ENCODE results near the gene ZDHHC24. TPM values are rescaled to one million over a fixed set of nuclear protein-coding genes. Genes with fewer than 3 reads are reported as not detected.
A peak's percentile ranks its signal among the peaks of the same experiment; 100 is the strongest.

The ZDHHC24 gene
- total and polyA plus RNA-seq, 2 donors: 4.9 to 11.3 TPM

DNA sequence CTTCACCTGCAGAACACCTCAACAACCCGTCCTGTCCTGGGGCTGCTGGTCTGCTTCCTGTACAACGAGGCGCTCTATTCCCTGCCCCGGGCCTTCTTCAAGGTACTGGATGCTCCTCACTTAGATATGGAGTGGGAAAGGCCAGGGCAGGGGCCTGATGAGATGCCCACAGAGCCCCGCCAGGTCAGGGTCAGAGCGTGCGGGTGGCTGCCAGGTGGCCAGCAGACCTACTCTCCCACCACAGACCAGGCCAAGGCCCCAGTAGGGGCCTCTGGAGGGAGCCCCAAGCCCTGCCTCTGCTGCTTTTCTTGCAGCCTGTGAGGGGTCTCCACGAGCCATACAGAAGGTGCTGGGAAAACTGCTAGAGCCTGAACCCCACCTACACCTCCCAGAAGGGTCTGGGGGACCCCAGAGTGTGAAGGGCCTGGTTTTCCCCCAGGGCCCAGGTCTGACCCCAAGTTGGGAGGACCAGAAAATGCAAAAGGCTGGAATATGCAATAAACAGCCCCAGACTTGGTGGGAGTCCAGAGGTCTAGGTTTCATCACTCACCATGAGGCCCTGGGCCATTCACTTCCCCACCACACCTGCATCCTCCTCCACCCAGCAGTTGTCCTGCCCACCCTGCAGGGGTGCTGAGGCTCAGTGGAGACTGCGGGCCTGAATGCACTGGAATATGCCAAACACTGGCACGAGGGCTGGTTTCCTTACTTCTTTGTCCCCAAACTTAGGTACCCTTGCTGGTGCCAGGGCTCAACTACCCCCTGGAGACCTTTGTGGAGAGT lies 14.7 kb downstream of the ZDHHC24 start:
- Histone ChIP-seq H3K4me3 (ENCODE audit: low read length in 2 of 2) (no peak overlapping the region), H3K36me3 (ENCODE audit: control insufficient read depth in 2 of 2, insufficient read depth in 2 of 2, low read length in 1 of 2) (peaks cover 9 to 23% of the 10 kb centered on the region in 2 donors), H3K4me1 (ENCODE audit: control insufficient read depth in 2 of 2, insufficient read depth in 2 of 2, low read length in 2 of 2) (no peaks in the 10 kb centered on the region), H3K9me3 (ENCODE audit: control insufficient read depth in 2 of 2, insufficient read depth in 1 of 2, low read length in 1 of 2) (no peaks in the 10 kb centered on the region), H3K27me3 (ENCODE audit: control insufficient read depth in 2 of 2, insufficient read depth in 1 of 2, low read length in 1 of 2) (no peaks in the 10 kb centered on the region), H3K27ac (ENCODE audit: low read depth in 1 of 2, low read length in 1 of 2) (no peak overlapping the region)
- WGBS: 94% methylated on average over 10 of the region's 10 CpGs
- no peak for DNase-seq (ENCODE audit: low read depth in 6 of 9, low spot score in 9 of 9)

DNA sequence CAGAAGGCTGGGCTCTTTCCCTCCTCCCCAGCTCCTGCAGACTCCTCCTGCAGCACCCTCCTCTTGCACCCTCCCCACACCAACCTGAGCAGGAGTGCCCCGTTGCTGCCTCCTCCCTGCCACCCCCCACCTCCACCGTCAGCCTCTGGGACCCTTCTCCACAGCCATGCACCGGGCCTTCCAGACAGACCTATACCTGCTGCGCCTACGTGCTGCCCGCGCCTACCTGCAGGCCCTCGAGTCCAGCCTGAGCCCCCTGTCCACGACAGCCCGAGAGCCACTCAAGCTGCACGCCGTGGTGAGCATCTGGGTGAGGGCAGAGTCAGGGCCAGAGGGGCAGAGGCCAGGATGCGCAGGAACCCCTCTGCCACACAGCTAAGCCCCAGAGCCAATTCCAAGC lies 16.2 kb downstream of the ZDHHC24 start:
- peaks cover 5 to 19% of the 10 kb centered on the region in 2 donors for H3K36me3 ChIP-seq (ENCODE audit: control insufficient read depth in 2 of 2, insufficient read depth in 2 of 2, low read length in 1 of 2)
- WGBS: 94% methylated on average over 13 of the region's 13 CpGs
- no peak overlapping the region for H3K4me3 ChIP-seq (ENCODE audit: low read length in 2 of 2)
- H3K27ac ChIP-seq (ENCODE audit: low read depth in 1 of 2, low read length in 1 of 2): no peak overlapping the region
- H3K4me1 ChIP-seq (ENCODE audit: control insufficient read depth in 2 of 2, insufficient read depth in 2 of 2, low read length in 2 of 2): no peaks in the 10 kb centered on the region
- no peaks in the 10 kb centered on the region for H3K9me3 ChIP-seq (ENCODE audit: control insufficient read depth in 2 of 2, insufficient read depth in 1 of 2, low read length in 1 of 2)
- no peak for DNase-seq (ENCODE audit: low read depth in 6 of 9, low spot score in 9 of 9)
- H3K27me3 ChIP-seq (ENCODE audit: control insufficient read depth in 2 of 2, insufficient read depth in 1 of 2, low read length in 1 of 2): no peaks in the 10 kb centered on the region

DNA sequence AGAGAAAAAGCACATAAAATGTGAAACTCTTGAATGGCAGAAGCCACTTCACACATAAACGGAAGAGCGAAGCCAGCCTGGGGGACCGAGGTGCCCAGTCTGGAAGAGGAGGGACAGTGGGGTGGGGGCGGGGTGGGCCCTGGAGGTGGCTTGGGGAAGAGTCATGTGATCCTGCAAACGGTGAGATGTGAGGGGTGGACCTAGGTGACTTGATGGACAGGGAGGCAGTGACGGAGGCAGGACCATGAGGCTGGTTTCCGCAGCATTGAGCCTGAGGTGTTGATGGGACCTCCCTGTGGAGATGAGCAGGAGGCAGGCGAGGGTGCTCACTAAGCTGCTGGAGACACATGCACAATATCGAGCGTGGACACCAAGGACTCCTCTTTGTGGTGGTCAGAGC lies 16.8 kb downstream of the ZDHHC24 start:
- Histone ChIP-seq H3K36me3 (ENCODE audit: control insufficient read depth in 2 of 2, insufficient read depth in 2 of 2, low read length in 1 of 2) (peaks cover 5 to 19% of the 10 kb centered on the region in 2 donors), H3K27ac (ENCODE audit: low read depth in 1 of 2, low read length in 1 of 2) (no peak overlapping the region), H3K4me1 (ENCODE audit: control insufficient read depth in 2 of 2, insufficient read depth in 2 of 2, low read length in 2 of 2) (no peaks in the 10 kb centered on the region), H3K4me3 (ENCODE audit: low read length in 2 of 2) (no peak overlapping the region), H3K9me3 (ENCODE audit: control insufficient read depth in 2 of 2, insufficient read depth in 1 of 2, low read length in 1 of 2) (no peaks in the 10 kb centered on the region), H3K27me3 (ENCODE audit: control insufficient read depth in 2 of 2, insufficient read depth in 1 of 2, low read length in 1 of 2) (no peaks in the 10 kb centered on the region)
- WGBS: 94% methylated on average over 10 of the region's 10 CpGs
- DNase-seq (ENCODE audit: low read depth in 6 of 9, low spot score in 9 of 9): no peak

DNA sequence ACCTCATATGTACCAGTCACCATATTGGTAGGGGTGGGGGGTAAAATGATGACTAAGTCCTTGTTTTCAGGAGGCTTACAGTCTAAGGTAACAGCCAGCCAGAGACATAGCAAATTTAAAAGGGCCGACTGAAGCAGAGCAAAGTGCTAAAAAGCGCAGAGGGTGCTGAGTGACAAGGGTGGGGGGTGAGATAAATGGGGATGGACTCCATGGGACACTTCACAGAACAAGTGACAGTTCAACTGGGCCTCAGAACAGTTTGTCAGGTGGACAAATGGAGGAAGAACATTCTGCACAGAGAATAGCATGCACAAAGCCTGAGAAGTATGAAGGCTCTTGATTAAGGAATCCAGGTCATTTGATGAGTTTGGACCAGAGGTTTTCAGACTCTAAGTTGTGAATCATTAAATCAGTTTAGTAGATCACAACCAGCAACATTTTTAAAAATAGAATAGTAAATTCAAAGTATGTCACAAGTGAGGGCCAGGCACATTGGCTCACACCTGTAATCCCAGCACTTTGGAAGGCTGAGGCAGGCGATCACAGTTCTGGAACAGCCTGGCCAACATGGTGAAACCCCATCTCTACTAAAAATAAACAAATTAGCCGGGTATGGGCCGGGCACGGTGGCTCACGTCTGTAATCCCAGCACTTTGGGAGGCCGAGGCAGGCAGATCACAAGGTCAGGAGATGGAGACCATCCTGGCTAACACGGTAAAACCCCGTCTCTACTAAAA lies 21.4 kb downstream of the ZDHHC24 start:
- Histone ChIP-seq H3K4me1 (ENCODE audit: control insufficient read depth in 2 of 2, insufficient read depth in 2 of 2, low read length in 2 of 2) (no peaks in the 10 kb centered on the region), H3K9me3 (ENCODE audit: control insufficient read depth in 2 of 2, insufficient read depth in 1 of 2, low read length in 1 of 2) (no peaks in the 10 kb centered on the region), H3K36me3 (ENCODE audit: control insufficient read depth in 2 of 2, insufficient read depth in 2 of 2, low read length in 1 of 2) (peaks cover 36 to 39% of the 10 kb centered on the region in 2 donors), H3K27me3 (ENCODE audit: control insufficient read depth in 2 of 2, insufficient read depth in 1 of 2, low read length in 1 of 2) (no peaks in the 10 kb centered on the region), H3K27ac (ENCODE audit: low read depth in 1 of 2, low read length in 1 of 2) (no peak overlapping the region), H3K4me3 (ENCODE audit: low read length in 2 of 2) (no peak overlapping the region)
- no peak for DNase-seq (ENCODE audit: low read depth in 6 of 9, low spot score in 9 of 9)
- 97% methylated on average over 10 of the region's 10 CpGs for WGBS

DNA sequence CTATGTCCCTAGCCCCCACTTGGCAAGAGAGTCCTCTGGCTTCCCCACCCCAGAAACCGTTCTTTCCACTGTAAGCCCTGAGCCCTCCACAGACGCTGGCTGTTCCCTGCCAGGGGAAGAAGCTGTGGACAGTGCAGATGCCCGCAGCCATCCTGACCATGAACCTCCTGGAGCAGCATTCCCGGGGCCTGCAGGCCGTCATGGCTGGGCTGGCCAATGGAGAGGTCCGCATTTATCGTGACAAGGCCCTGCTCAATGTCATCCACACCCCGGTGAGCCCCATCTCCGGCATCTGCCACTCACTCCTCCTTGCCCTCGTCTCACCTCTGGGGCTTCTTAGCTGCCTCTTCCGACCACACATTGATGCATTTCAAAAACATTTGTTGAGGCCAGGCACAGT lies 22.2 kb downstream of the ZDHHC24 start:
- Histone ChIP-seq H3K9me3 (ENCODE audit: control insufficient read depth in 2 of 2, insufficient read depth in 1 of 2, low read length in 1 of 2) (no peaks in the 10 kb centered on the region), H3K4me1 (ENCODE audit: control insufficient read depth in 2 of 2, insufficient read depth in 2 of 2, low read length in 2 of 2) (no peaks in the 10 kb centered on the region), H3K36me3 (ENCODE audit: control insufficient read depth in 2 of 2, insufficient read depth in 2 of 2, low read length in 1 of 2) (peaks cover 34 to 39% of the 10 kb centered on the region in 2 donors), H3K27ac (ENCODE audit: low read depth in 1 of 2, low read length in 1 of 2) (no peak overlapping the region), H3K4me3 (ENCODE audit: low read length in 2 of 2) (no peak overlapping the region), H3K27me3 (ENCODE audit: control insufficient read depth in 2 of 2, insufficient read depth in 1 of 2, low read length in 1 of 2) (no peaks in the 10 kb centered on the region)
- WGBS: 98% methylated on average over 11 of the region's 11 CpGs
- DNase-seq (ENCODE audit: low read depth in 6 of 9, low spot score in 9 of 9): no peak

DNA sequence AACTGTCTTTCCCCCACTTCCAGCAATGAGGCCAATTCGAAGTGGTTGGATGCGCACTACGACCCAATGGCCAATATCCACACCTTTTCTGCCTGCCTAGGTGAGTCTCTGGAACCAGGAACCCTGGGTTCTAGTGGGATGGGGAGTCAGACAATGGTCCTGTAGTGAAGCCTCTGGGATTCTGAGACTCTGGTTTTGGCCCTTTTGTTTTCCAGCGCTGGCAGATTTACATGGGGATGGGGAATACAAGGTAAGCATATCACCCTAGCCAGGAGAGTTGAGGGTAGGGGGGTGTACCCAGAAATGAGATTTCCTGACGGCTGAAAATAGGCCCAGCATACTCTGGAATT lies 34.9 kb downstream of the ZDHHC24 start:
- H3K36me3 ChIP-seq (ENCODE audit: control insufficient read depth in 2 of 2, insufficient read depth in 2 of 2, low read length in 1 of 2): peaks cover 12 to 16% of the 10 kb centered on the region in 2 donors
- H3K27ac ChIP-seq (ENCODE audit: low read depth in 1 of 2, low read length in 1 of 2): no peak overlapping the region
- peak overlapping the region; percentile 56 to 74 for H3K4me3 ChIP-seq (ENCODE audit: low read length in 2 of 2)
- H3K27me3 ChIP-seq (ENCODE audit: control insufficient read depth in 2 of 2, insufficient read depth in 1 of 2, low read length in 1 of 2): no peaks in the 10 kb centered on the region
- H3K9me3 ChIP-seq (ENCODE audit: control insufficient read depth in 2 of 2, insufficient read depth in 1 of 2, low read length in 1 of 2): no peaks in the 10 kb centered on the region
- peak in 1 of 9 donors; percentile 0 for DNase-seq (ENCODE audit: low read depth in 6 of 9, low spot score in 9 of 9)
- H3K4me1 ChIP-seq (ENCODE audit: control insufficient read depth in 2 of 2, insufficient read depth in 2 of 2, low read length in 2 of 2): peaks cover 5 to 10% of the 10 kb centered on the region in 2 donors
- 17% methylated on average over 5 of the region's 5 CpGs for WGBS

DNA sequence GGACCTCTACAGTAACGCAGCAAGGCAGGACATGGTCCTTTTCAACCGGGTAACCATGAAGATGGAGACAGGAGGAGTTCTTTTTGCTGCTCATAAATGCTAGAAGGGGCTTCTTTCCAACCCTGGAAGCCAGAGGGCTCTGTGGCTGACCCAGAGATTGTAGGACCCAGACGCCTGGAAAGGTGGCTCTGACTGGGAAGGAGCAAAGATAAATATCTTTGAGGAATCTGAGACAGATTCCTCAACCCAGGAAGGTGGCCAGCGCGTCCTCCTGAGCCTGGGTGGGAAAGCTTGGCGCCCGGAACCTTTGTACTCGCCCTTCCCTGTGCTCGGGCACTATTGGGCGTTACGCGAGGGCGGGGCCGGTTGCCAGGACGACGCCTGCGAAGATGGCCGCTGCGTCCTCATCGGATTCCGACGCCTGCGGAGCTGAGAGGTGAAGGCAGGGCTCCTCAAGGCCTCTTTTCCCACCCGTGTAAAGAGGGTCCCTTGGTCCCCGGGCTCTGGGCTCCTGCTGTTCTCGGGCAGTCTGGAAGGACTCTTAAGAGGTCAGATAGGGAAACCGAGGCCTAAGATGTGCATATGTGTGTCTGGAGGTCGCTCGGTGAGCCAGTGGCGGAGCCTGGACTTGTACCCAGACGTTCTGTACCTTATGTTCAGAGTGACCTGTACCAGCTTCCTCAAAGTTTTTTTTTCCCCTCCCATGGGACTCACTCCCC lies 35.4 kb downstream of the ZDHHC24 start, which contains the start of gene BBS1:
BBS1 (plus strand) TSS at position 365 of the 719 bp plus-strand sequence; CDS start at position 390, 25 bp downstream.
- H3K27me3 ChIP-seq (ENCODE audit: control insufficient read depth in 2 of 2, insufficient read depth in 1 of 2, low read length in 1 of 2): no peaks in the 10 kb centered on the region

DNA sequence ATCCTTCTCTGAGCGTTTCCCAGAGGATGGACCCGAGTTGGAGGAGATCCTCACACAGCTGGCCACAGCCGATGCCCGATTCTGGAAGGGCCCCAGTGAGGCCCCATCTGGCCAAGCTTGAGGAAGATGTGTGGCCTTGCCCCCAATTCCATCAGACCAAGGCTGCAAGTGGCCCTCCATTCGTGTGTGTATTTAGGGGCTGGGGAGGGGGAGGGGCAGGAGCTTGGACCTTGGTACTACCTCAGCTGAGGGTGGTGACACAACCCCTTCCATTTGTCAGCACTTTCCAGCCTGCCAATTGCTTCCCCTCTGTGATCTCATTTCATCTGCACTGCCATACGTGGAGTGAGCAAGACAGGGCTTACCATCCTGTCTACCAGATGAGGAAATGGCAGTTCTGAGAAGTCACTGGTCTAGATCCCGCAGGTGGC lies 36.7 kb downstream of the ZDHHC24 start:
- peaks cover 10 to 14% of the 10 kb centered on the region in 2 donors for H3K36me3 ChIP-seq (ENCODE audit: control insufficient read depth in 2 of 2, insufficient read depth in 2 of 2, low read length in 1 of 2)
- no peak overlapping the region for H3K4me3 ChIP-seq (ENCODE audit: low read length in 2 of 2)
- peaks cover 5 to 10% of the 10 kb centered on the region in 2 donors for H3K4me1 ChIP-seq (ENCODE audit: control insufficient read depth in 2 of 2, insufficient read depth in 2 of 2, low read length in 2 of 2)
- no peaks in the 10 kb centered on the region for H3K9me3 ChIP-seq (ENCODE audit: control insufficient read depth in 2 of 2, insufficient read depth in 1 of 2, low read length in 1 of 2)
- H3K27me3 ChIP-seq (ENCODE audit: control insufficient read depth in 2 of 2, insufficient read depth in 1 of 2, low read length in 1 of 2): no peaks in the 10 kb centered on the region
- no peak overlapping the region for H3K27ac ChIP-seq (ENCODE audit: low read depth in 1 of 2, low read length in 1 of 2)
- 94% methylated on average over 7 of the region's 7 CpGs for WGBS
- no peak for DNase-seq (ENCODE audit: low read depth in 6 of 9, low spot score in 9 of 9)

More for the DNA sequence above, 35.4 kb downstream of the ZDHHC24 start, which contains the start of gene BBS1:
- H3K9me3 ChIP-seq (ENCODE audit: control insufficient read depth in 2 of 2, insufficient read depth in 1 of 2, low read length in 1 of 2): no peaks in the 10 kb centered on the region
- peak within 1 kb of the TSS; percentile 56 to 74 for H3K4me3 ChIP-seq (ENCODE audit: low read length in 2 of 2)
- peaks cover 5 to 10% of the 10 kb centered on the region in 2 donors for H3K4me1 ChIP-seq (ENCODE audit: control insufficient read depth in 2 of 2, insufficient read depth in 2 of 2, low read length in 2 of 2)
- 3% methylated on average over 31 of the region's 31 CpGs for WGBS
- H3K36me3 ChIP-seq (ENCODE audit: control insufficient read depth in 2 of 2, insufficient read depth in 2 of 2, low read length in 1 of 2): peaks cover 11 to 14% of the 10 kb centered on the region in 2 donors
- DNase-seq (ENCODE audit: low read depth in 6 of 9, low spot score in 9 of 9): peak; percentile 43 to 84 (median 63)
- H3K27ac ChIP-seq (ENCODE audit: low read depth in 1 of 2, low read length in 1 of 2): peak within 1 kb of the TSS; percentile 3 to 22

Measured in thymus (tissue), 11 donors.